GM19463 (cell line): ENCODE results near the gene SETD7.

Experiments used
- ATAC-seq: cut with Tn5 transposase; IDR thresholded peaks from one replicate; pipeline ENCODE4 v1.9.1; 2021; ENCODE audit warnings: mild to moderate bottlenecking, moderate library complexity; ENCODE audit not compliant: unreplicated experiment

SETD7 gene

DNA sequence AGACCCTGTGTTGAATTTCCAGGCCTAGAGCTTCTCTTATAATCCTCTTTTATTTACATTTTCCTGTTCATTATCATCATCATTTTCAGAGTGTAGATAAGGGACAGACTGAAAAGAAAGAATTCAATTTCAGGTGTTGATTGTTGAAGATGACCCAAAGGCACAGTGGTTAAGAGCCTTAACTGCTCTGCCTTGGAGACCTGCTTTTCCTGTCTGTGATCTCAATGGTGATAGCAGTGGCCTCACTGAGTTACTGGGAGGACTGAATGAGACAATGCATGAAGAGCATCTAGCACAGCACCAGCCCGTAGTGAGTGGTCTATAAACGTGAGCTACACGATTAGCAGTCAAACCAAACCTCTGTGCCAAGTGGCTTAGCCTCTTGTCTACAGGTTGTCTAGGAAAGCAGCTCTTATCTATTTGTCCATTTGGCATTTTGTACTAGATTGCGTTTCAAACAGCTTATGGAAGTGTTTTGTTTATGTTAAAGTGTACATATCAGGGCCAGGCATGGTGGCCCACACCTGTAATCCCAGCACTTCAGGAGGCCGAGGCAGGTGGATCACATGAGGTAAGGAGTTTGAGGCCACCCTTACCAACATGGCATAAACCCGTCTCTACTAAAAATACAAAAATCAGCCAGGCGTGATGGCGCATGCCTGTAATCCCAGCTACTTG is 41.5 kb downstream of the SETD7 start:
- no peak for ATAC-seq

GRCh38 chr4:139511320-139511719 is 44.7 kb downstream of the SETD7 start:
- no peak for ATAC-seq

DNA sequence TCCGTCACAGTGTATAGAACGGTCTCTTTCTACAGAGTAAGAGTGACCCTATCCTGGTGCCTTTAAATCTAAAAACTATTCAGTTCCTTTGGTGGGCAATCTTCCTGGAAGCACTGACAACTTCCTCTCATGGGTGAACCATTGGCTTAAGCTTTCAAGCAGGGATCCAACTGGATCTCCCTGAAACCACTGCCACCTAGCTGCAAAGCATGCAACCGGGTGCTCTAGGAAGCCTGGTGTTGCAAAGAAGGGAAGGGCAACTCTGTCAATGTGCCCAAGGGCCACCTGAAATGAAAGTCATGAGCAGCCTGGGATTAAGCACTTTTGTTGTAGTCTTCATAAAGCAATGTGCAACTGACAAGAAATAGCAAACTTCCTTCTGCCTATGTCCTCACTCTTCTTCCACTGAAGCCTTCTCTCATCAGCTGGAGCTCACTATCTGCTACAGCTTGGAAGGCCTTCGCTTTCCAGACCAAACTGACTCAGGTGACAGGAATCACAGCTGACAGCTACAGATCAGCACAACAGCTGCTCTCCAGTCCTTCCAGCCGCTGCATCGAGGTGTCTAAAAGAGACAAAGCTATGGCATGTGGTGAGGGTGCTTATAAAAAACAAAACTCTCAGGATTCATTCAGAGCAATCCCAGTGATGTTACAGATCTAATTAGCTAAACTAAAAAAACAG is 46.1 kb downstream of the SETD7 start:
- no peak for ATAC-seq

DNA sequence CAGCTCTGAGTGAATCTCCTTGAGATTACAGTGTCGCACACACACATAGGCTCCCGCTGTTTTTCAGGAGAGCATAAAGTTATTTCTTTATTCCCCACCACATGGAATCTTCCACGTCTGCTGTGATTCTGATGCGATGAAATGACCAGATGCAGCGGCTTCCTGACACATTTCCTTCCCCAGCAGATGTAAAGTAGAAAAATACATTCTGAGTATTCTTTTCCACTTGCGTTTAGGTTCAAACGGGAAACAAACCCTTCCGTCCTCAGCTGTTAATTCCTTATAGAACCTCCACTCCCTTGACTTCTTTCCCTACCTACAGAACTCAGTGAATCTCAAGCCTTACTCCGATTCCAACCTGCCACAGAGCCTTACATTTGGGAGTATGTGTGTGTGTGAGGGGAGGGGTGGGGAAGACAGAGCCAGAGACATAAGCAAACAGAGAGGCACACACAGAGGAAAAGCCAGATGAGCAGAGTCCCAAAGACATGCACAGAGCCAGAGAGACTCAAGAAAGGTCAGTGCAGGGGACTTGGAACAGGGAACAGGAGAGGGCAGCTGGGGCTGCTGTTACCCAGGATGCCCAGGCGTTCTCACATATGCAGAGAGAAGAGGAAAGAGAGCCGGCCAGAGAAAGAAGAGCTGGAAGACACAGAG is 47.3 kb downstream of the SETD7 start:
- ATAC-seq: no peak

- ATAC-seq: no peak
Observed at GRCh38 chr4:139506774-139507173, 49.2 kb downstream of the SETD7 start.

DNA sequence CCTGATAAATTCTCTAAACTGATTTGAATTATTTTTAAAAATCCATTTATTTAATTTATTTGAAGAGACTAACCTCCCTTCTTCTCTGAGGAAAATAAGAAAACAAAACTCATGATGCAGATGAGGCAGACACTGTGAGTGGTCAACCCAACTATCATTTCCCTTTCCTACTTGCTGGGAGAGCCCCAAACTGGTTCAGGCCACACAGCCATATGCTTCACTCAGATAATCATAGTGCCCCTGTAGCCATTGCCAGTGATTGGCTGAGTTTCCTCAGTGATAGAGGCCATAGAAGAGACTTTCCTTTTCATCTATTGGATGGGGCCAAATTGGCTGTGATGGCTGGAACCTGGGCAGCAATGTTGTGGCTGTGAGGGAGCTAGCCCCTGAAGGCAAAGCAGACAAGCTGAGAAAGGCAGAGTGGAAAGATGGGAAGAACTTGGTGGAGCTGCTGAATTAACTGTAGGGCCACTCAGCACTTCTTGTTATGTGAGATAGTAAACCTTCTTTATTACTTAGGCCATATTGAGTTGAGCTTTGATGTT is 52.3 kb downstream of the SETD7 start:
- no peak for ATAC-seq

DNA sequence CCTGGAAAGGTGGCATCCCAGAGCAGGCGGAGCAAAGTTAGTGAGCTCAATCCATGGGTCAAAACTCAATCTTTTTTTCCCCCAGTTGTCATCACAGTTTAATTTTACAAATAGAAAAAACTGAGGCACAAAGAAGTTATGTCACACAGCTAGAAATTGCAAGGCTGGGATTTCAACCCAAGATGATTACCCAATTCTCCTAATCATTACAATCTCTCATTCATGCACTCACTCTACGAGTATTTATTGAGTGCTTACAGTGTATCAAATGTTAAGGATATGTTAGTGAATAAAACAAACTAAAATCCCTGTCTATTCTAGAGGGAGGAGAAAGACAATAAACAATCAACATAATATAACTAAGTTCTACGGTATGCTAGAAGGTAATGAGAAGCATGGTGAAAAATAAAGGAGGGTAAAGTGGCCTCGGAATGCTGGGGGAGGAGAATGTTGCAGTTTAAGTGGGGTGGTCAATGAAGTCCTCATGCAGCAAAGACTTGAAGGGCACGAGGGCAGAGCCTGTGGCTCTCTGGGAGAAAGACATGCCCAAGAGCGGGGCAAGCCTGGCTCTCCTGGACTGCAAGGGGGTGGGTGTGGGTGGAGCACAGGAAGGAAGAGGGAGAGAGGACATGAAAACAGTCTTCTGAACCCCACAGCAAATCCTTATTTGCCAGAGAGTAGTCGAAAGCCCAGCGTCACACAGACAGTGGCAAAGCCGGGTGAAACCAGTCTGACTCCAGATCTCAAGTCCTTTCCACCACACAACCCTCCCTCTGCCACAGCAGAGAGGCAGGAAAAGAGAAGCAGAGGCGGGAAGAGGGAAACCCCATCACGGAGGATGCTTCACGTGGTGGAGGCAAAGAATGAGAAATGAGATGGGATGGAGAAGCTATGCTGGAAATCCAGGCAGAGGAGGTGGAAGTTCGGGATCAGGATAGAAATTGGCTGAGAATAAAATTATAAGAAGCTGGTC is 53.8 kb downstream of the SETD7 start:
- no peak for ATAC-seq

- no peak for ATAC-seq
Observed at GRCh38 chr4:139501527-139501926, 54.5 kb downstream of the SETD7 start.

- ATAC-seq: no peak
Observed at GRCh38 chr4:139501117-139501516, 54.9 kb downstream of the SETD7 start.

- no peak for ATAC-seq
Observed at GRCh38 chr4:139499186-139499585, 56.8 kb downstream of the SETD7 start.

DNA sequence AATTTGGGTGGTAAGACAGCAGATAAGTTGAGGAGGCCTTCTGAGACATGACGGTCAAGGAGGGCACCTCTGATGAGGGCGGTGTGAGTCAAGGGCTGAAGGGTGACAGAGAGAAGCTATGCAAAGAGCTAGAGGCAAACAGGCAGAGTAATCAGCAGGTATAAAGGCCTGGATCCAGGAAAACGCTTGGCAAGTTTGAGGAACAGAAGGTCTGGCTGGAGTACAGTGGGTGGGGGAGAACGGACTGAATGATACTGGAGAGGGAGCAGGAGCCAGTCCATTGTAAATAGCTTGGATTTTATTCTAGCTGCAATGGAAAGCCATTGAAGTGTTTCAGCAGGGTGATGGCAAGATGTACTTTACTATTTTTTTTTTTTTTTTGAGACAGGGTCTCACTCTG is 62.8 kb downstream of the SETD7 start:
- ATAC-seq: no peak

GRCh38 chr4:139492429-139492828 is 63.6 kb downstream of the SETD7 start:
- no peak for ATAC-seq

DNA sequence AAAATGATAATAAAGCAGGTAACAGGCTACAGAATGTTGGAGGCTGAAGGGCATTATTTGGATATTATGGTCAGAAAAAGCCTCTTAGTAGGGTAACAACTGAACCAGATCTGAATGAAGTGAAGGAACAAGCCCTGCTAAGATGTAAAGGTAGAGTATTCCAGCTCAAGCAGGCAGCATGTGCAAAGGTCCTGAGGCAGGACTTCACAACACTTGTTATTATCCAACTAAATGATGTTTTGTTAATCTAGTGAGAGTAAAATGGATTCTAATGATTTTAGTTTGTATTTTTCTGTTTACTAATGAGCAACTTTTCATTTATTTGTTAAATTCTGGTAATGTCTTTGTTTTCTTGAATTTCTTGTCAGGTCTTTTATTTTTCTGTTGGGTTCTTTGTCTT is 66.4 kb downstream of the SETD7 start:
- ATAC-seq: no peak

DNA sequence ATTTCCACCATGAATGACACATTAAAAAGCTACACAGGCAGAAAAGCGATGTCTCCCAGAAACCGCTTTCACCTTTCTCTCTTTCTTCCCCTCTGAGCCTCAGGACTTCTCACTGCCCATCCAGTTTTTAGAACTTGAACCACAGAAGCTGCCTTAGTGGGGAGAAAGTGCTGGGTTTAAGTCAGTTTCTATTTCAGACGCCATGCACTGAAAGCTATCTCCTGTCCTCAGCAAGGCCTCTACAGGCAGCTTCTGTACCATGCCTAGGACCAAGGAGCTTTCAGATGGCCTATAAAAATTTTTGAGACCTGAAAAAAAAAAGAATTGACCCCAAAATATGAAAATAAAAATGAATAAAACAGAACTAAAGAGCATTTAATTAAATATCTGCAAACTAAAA is 67.6 kb downstream of the SETD7 start:
- ATAC-seq: no peak

DNA sequence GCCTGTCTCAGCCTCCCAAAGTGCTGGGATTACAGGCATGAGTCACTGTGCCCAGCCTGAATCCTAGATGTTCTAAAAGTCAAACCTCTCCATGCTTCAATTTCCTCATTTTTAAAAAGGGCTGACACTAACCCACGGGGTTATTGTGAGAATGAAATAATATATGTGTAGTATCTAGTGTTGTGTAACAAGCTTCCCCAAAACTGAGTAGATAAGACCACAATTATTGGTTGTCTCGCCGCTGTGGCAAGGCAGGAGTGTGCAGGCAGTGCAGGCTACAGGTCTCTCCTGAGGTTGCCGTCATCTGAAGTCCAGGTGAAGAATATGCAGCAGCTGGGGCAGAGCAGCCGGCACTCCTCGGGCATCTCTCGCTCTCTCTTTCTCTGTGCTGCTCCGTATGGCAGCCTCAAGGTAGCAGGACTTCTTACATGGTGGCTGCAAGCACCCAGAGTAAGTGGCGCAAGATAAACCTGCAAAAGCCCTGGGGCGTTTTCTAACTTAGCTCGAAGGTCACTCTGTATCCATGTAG is 71.2 kb downstream of the SETD7 start:
- no peak for ATAC-seq

- ATAC-seq: no peak
Observed at GRCh38 chr4:139483000-139483399, 73.0 kb downstream of the SETD7 start.

DNA sequence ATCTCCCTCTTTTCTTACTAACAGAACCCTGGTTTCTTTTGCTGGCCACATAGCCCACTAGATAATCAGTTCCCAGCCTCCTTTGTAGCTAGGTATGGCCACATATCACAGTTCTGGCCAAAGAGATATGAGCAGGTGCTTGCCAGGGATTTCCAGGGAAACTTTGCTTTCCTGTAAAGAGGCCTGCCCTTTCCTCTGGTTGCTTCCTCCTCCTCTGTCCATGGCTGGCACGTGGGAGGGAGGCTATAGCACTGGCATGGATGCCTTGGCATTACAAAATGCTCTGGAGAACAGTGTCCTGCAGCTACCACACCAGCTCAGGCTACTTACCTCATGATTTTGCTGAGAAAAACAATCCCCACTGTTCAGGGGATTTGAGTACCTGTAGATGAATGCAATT is 74.6 kb downstream of the SETD7 start:
- ATAC-seq: no peak

DNA sequence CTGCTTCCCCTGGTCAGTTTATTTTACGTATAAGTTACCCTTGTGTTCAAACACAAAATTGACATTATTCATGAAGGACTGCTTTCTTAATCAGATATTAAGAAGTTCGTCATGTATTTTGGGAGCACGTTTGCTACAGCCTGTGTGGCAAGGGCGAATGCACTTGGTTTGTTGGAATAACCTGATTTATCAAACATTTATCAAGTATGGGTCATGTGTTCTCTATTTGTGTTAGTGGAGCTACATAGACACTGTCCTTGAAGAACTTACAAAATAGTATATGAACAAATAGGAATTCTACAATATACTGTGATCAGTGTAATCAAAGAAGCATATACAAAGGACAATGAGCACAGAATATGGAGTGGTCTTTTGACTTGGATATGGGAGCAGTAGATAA is 79.7 kb downstream of the SETD7 start:
- no peak for ATAC-seq

DNA sequence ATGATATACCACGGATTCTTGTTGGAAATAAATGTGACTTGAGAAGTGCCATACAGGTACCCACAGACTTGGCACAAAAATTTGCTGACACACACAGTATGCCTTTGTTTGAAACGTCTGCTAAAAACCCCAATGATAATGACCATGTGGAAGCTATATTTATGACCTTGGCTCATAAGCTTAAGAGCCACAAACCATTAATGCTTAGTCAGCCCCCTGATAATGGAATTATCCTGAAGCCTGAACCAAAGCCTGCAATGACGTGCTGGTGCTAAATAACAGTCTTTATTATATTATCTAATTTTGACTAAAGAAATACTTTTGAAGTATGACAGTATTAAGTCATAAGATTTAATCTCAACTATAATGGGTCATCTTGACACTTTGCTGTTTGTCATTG is 83.2 kb downstream of the SETD7 start:
- ATAC-seq: no peak

GRCh38 chr4:139470997-139471665 is 84.9 kb downstream of the SETD7 start:
- ATAC-seq: peak; percentile 63
